IMR-90 (cell line): ENCODE data around the gene GTF3C4.

Experiments
- BHLHE40 ChIP-seq: fragments of 150-350 bp; IDR thresholded peaks from 2 replicates; pipeline ENCODE4 v1.6.1; 2016; ENCODE audit warnings: mild to moderate bottlenecking, low read depth, low read length
- CEBPB ChIP-seq: IDR thresholded peaks from 2 replicates; pipeline ENCODE4 v1.6.1; 2012; ENCODE audit warnings: low read depth, low read length, improper control_type of control experiment
- CHD1 ChIP-seq: IDR thresholded peaks from 2 replicates; pipeline ENCODE4 v1.6.1; 2012; ENCODE audit warnings: low read depth, low read length, improper control_type of control experiment
- CTCF ChIP-seq: conservative IDR thresholded peaks from 2 replicates; pipeline ENCODE4 v1.5.1; 2012; ENCODE audit warnings: mild to moderate bottlenecking, low read depth, low read length, improper control_type of control experiment
- FOS ChIP-seq: fragments of 150-350 bp; IDR thresholded peaks from 2 replicates; pipeline ENCODE4 v1.6.1; 2016; ENCODE audit warnings: low read depth, low read length
- NFE2L2 ChIP-seq: fragments of 150-350 bp; IDR thresholded peaks from 2 replicates; pipeline ENCODE4 v1.6.1; 2016; ENCODE audit warnings: low read depth, mild to moderate bottlenecking, low read length
- POLR2A ChIP-seq: IDR thresholded peaks from 2 replicates; pipeline ENCODE4 v1.6.1; 2012; ENCODE audit warnings: mild to moderate bottlenecking, low read depth, low read length
- RCOR1 ChIP-seq: IDR thresholded peaks from 2 replicates; pipeline ENCODE4 v1.6.1; 2012; ENCODE audit warnings: mild to moderate bottlenecking, low read length, improper control_type of control experiment; ENCODE audit not compliant: insufficient replicate concordance
- RFX5 ChIP-seq: IDR thresholded peaks from 2 replicates; pipeline ENCODE4 v1.8.0; 2012; ENCODE audit warnings: low read depth, mild to moderate bottlenecking, low read length, moderate library complexity
- SMC3 ChIP-seq: fragments of 150-350 bp; IDR thresholded peaks from 2 replicates; pipeline ENCODE4 v1.6.1; 2016; ENCODE audit warnings: low read depth, mild to moderate bottlenecking, antibody characterized with exemption, low read length, moderate library complexity
- USF2 ChIP-seq: fragments of 150-350 bp; IDR thresholded peaks from 2 replicates; pipeline ENCODE4 v1.6.1; 2017; ENCODE audit warnings: mild to moderate bottlenecking, antibody characterized with exemption, low read length, low read depth

- TF ChIP-seq CTCF (no peak), NFE2L2 (no peak), POLR2A (no peak), RCOR1 (no peak), USF2 (no peak), RFX5 (no peak), CEBPB (no peak), BHLHE40 (no peak), SMC3 (no peak), CHD1 (no peak), FOS (no peak)
Observed at GRCh38 chr9:132673355-132673754, 3.1 kb downstream of the GTF3C4 start.
